Endothelial cell of umbilical vein (primary cell): ENCODE measurements around the gene SLC17A9. TPM values are rescaled to one million over a fixed set of nuclear protein-coding genes. Genes with fewer than 3 reads are reported as not detected.

Experiments used
- BruUV-seq: library from RNA; stranded (reverse); fragments of 400-500 nt; replicated peaks from 2 replicates; lab custom pipeline; 2021; lab: Mats Ljungman, UMichigan
- CTCF ChIA-PET: fragments of 300-600, 350-600 bp; sonication (Branson Sonifier 250); formaldehyde crosslinking; loops from one replicate; lab custom pipeline; 2021; ENCODE audit warnings: antibody characterized with exemption, inconsistent platforms; lab: Charles Lee
- POLR2A ChIA-PET: fragments of 300-600, 350-600 bp; sonication (Branson Sonifier 250); formaldehyde crosslinking; loops from one replicate; lab custom pipeline; 2021; ENCODE audit warnings: antibody characterized with exemption, inconsistent platforms; lab: Charles Lee
- DNase-seq: peaks from one replicate; pipeline ENCODE4 v3.0.0-alpha.2; 2011; ENCODE audit warnings: low read depth, low spot score
- FAIRE-seq: peaks from 2 replicates; lab custom pipeline; 2011; peaks lifted over from hg19 to GRCh38; lab: Jason Lieb, UNC
- H2AFZ ChIP-seq: 2 replicates; pipeline ENCODE4 v1.6.0; 2012; ENCODE audit warnings: low read depth, low read length, control low read depth, inconsistent platforms
- H3K27ac ChIP-seq: 2 replicates; pipeline ENCODE4 v1.5.1; 2011; ENCODE audit warnings: low read depth, mild to moderate bottlenecking, control low read depth, low read length, moderate library complexity; ENCODE audit not compliant: insufficient read depth
- H3K27me3 ChIP-seq, 2 experiments: 2 replicates each; pipeline versions ENCODE4 v1.6.0 to v1.6.1; 2011; ENCODE audit warnings: low read length in 2 of 2, mixed read lengths in 1 of 2; ENCODE audit not compliant: control insufficient read depth in 2 of 2, insufficient read depth in 2 of 2
- H3K36me3 ChIP-seq, 2 experiments: 2 replicates in 1 of 2; 3 replicates in 1 of 2; pipeline ENCODE4 v1.5.1; 2011; ENCODE audit warnings: low read length in 2 of 2, mild to moderate bottlenecking in 1 of 2, moderate library complexity in 1 of 2; ENCODE audit not compliant: control insufficient read depth in 2 of 2, insufficient read depth in 2 of 2; ENCODE audit errors: extremely low read depth in 1 of 2
- H3K4me1 ChIP-seq: 3 replicates; pipeline ENCODE4 v1.5.1; 2011; ENCODE audit warnings: mild to moderate bottlenecking, low read length; ENCODE audit not compliant: control insufficient read depth, insufficient read depth; ENCODE audit errors: extremely low read depth
- H3K4me2 ChIP-seq: 2 replicates; pipeline ENCODE4 v1.6.1; 2011; ENCODE audit warnings: low read length, control low read depth, mixed read lengths; ENCODE audit not compliant: insufficient read depth
- H3K4me3 ChIP-seq, 3 experiments: fragments of 200-600 bp in 1 of 3; sonication (generic), shearing (Covaris generic) in 1 of 3; replicated peaks in 1 of 3; 2 replicates each; pipeline ENCODE4 v1.5.1; 2011 to 2016; ENCODE audit warnings: control low read depth in 3 of 3, low read length in 3 of 3, mild to moderate bottlenecking in 2 of 3, inconsistent platforms in 1 of 3, low read depth in 1 of 3, moderate library complexity in 1 of 3; ENCODE audit not compliant: insufficient read depth in 1 of 3
- H3K79me2 ChIP-seq: 2 replicates; pipeline ENCODE4 v1.6.0; 2012; ENCODE audit warnings: low read length, inconsistent platforms; ENCODE audit not compliant: control insufficient read depth, insufficient read depth
- H3K9ac ChIP-seq: replicated peaks from 2 replicates; pipeline ENCODE3; 2011; ENCODE audit warnings: low read length, control low read depth; ENCODE audit not compliant: insufficient read depth; ENCODE audit errors: extremely low read depth
- H3K9me1 ChIP-seq: replicated peaks from 3 replicates; pipeline ENCODE4 v1.6.0; 2011; ENCODE audit warnings: mild to moderate bottlenecking, low read length; ENCODE audit not compliant: control insufficient read depth, insufficient read depth; ENCODE audit errors: extremely low read depth
- H3K9me3 ChIP-seq: replicated peaks from 2 replicates; pipeline ENCODE4 v1.5.1; 2012; ENCODE audit warnings: low read length, inconsistent platforms; ENCODE audit not compliant: control insufficient read depth, insufficient read depth
- H4K20me1 ChIP-seq: replicated peaks from 2 replicates; pipeline ENCODE3; 2011; ENCODE audit warnings: mild to moderate bottlenecking, low read length; ENCODE audit not compliant: control insufficient read depth, insufficient read depth; ENCODE audit errors: extremely low read depth
- CTCF ChIP-seq, 2 donors: IDR thresholded peaks; 1 replicate in 1 of 2; 2 replicates in 1 of 2; pipeline ENCODE4 v1.5.1; 2011; ENCODE audit warnings: low read length in 2 of 2, mild to moderate bottlenecking in 2 of 2, moderate library complexity in 2 of 2, control low read depth in 1 of 2, inconsistent platforms in 1 of 2, low read depth in 1 of 2; ENCODE audit not compliant: insufficient read depth in 1 of 2; ENCODE audit errors: extremely low read depth in 1 of 2
- POLR2A ChIP-seq: IDR thresholded peaks from 2 replicates; pipeline ENCODE4 v1.6.1; 2012; ENCODE audit warnings: low read depth, mild to moderate bottlenecking, control low read depth, low read length
- dilution Hi-C: fragments of 300-500 bp; cut with MboI; formaldehyde crosslinking; loops from one replicate; pipeline ENCODE4 v1.15.0; 2019; ENCODE audit warnings: low sequenced_read_pairs; ENCODE audit not compliant: extremely low pct_ligation_motif_present
- intact Hi-C: fragments of 100-400 bp; cut with micrococcal nuclease; formaldehyde crosslinking; loops from one replicate; pipeline ENCODE4 v1.10.0; 2022
- polyA plus RNA-seq, 4 experiments: library from polyadenylated mRNA; depleted of rRNA in 3 of 4; stranded (reverse) in 3 of 4; unstranded in 1 of 4; fragments of >200 nt; gene quantifications; 2 replicates each; pipeline versions ENCODE4 v1.2.1 to v1.2.3, GENCODE V29; 2011 to 2012; ENCODE audit warnings: missing spikeins in 1 of 4
- total RNA-seq: library from RNA; stranded (reverse); gene quantifications from 2 replicates; pipeline ENCODE4 v1.2.3, GENCODE V29; 2021
- TF ChIP-seq, protein P1 (sequence below): IDR thresholded peaks from 2 replicates; pipeline ENCODE4 v1.6.1; 2011; ENCODE audit not compliant: insufficient read depth, insufficient read length

Gene SLC17A9
- total and polyA plus RNA-seq, 2 donors (not counting 3 experiments of a cell fraction or from before 2014, with no cell fraction given): 38.2 to 44.5 TPM

- Histone ChIP-seq H3K36me3 (no peaks in the 10 kb centered on the region), H2AFZ (no peak overlapping the region), H3K9me3 (no peaks in the 10 kb centered on the region), H4K20me1 (no peaks in the 10 kb centered on the region), H3K4me1 (no peaks in the 10 kb centered on the region), H3K9me1 (no peaks in the 10 kb centered on the region), H3K27me3 (peaks cover 64 to 79% of the 10 kb centered on the region in 2 experiments), H3K79me2 (no peaks in the 10 kb centered on the region), H3K4me2 (no peak overlapping the region), H3K4me3 (no peak overlapping the region), H3K27ac (no peak overlapping the region), H3K9ac (no peak overlapping the region)
- intact Hi-C loops (loop anchor here (1.0 kb wide), 2 partner anchors 37 to 136 kb away; no protein-coding TSS in a partner anchor), dilution Hi-C loops (no loop called here)
- no peak for TF ChIP-seq POLR2A
- peak; percentile 89 to 97 for TF ChIP-seq CTCF (IDR thresholded peaks at IDR 0.05; ENCODE audit: extremely low read depth in 1 of 2, insufficient read depth in 1 of 2, low read depth in 1 of 2, low read length in 2 of 2)
- TF ChIP-seq, protein P1, sequence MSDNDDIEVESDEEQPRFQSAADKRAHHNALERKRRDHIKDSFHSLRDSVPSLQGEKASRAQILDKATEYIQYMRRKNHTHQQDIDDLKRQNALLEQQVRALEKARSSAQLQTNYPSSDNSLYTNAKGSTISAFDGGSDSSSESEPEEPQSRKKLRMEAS: no peak
- FAIRE-seq (peak; percentile 54), DNase-seq (peak; percentile 56)
- CTCF ChIA-PET: interaction anchor here (0.6 to 1.8 kb wide), 27 partner anchors 10 to 321 kb away, joined by 3 to 38 read pairs (median 4); partner anchors contain the start of gene GID8
- BruUV-seq: no TSS peak
- POLR2A ChIA-PET: no interaction called here
Measured at GRCh38 chr20:63009045-63009961, 56.8 kb downstream of the SLC17A9 start.
